ENCODE results near the gene FUCA1.
"Not testable (repeated sequence)": the region's sequence is repeated elsewhere in the genome, so short reads cannot be mapped to it uniquely, and the experiment has no call there.

The FUCA1 gene

DNA sequence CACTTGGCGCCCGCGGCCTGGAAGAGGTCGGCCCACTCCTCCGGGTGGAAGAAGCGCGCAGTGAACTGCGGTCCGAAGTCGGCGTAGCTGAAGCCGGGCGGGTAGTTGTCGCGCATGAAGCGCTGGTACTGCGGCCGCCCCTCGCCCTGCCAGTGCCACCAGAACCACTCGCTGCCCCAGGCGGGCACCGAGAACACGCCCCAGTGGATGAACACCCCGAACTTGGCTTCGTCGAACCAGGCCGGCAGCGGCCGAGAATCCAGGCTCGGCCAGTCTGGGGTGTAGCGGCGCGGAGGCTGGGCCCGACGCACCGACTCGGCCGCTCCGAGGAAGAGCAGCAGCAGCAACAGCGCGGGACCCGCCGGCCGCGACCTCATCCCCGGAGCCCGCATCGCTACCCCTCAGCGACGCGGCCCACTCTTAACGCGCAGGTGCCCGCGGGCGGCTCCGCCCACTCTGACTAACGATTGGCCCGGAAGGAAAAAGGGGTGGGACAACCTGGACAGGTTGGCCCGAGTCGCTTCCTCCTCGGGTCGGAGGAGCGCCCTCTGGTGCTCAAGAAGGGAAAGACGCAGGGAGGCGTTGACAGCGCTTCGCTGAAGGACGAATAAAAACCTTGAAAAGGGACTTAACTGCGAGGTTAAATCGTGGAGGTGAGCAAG, at the start of gene FUCA1:
TSS of gene FUCA1 (minus strand) at position 396 of the 662 bp plus-strand sequence. CDS start at position 392, 4 bp downstream.
- DNase-seq (ENCODE audit: low read depth) = peak; percentile 56

DNA sequence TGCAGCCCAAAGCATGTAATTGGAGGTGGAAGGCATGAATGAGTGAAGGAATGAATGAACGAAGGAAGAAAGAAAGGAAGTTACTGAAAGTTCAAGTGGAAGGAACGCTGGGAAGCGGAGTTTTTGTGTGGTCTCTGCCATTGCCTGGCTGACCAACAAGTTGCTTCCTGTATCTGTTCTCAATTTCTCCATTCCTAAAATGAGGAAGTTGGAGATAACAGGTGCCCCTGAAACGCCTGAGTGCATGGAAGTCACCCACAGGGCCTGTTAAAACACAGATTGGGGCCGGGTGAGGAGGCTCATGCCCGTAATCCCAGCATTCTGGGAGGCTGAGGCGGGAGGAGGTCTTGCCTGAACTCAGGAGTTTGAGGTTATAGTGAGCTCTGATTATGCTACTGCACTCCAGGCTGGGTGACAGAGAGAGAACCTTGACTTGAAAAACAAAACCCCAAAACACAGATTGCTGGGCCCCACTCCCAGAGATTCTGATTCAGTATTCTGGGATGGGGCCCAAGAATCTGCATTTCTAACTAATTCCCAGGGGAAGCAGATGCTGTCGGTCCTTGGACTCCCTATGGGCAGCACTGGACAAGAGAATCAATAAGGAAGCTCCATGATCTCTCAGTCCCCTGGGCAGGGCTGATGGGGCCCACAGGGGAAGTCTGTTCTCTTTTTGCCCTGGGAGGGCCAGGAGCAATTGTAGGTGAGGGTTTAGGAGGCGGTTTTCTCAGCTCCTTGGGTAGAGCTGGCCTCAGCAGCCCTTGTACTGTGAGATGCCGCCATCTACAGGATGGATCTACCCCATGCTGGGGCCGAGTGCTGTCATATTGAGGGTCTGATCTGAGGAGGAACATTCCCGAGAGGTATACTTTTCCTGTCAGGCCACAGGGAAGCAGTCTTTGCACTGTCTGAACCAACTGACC, 48.4 kb upstream of the FUCA1 start:
- DNase-seq (ENCODE audit: low read depth) = no peak

DNA sequence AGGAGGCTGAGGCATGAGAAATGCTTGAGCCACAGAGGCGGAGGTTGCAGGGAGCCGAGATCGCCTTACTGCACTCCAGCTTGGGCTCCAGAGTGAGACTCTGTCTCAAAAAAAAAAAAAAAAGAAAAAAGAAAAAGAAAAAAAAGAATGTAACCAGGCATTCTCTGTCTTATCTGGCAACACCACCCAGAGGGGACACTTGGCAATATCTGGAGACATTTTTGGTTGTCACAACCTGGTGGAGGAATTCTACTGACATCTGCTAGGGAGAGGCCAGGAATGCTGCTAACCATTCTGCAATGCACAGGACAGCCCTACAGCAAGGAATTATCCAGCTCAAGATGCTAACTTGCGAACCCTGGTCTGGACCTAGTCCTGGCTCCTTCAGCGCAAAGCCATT, 47.4 kb upstream of the FUCA1 start:
- DNase-seq (ENCODE audit: low read depth) = no peak

DNA sequence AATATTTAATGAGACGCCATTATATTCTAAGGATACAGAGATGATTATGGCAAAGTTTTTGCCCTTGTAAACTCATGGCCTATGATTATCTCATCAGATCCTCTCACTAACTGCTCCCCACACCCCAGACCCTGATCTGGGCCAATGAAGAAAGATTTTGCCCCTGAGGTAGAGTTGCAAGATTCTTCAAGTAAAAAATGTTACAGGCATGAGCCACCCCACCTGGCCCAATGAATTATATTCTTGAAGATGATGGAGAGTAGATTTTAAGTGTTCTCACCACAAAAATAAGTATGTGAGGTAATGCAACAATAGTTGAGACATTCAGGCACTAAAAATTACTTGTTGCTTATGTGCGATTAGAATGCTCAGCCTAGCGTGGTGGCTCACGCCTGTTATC, 46.8 kb upstream of the FUCA1 start:
- no peak for DNase-seq (ENCODE audit: low read depth)

DNA sequence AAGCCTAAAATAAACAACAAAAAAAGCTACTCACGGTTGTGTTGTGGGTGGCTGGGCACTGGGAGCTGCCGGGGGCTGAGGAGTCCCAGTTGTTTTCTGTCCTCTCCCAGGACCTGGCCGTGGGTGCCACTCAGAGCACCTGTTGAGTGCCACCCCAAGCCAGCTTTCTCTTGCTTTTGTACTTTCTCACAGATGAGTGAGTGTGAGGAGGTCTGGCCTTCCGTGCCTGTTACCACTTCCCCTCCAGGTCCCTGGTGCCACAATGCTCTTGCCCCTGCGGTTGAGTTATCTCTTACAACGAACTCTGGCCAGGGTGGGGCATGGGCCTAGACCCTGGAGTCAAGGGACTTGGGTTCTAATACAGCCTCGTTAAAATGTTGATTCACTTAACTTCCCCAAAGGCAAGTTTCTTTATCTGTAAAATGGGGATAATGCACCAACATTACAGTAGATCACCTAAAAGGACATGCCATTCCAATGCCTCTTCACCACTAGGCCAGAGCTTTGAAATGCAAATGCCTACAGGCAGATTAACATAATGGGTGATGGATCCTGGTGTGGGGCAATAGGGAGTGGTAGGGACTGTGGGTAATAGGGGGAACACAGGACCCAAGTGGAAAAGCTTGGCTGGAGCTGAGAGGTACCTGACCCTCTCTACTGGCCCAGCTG, 45.3 kb upstream of the FUCA1 start, which contains the start of gene CNR2:
TSS of gene CNR2 (minus strand) at position 151 of the 669 bp plus-strand sequence. CDS start 37,745 bp downstream, outside the sequence.
- no peak for DNase-seq (ENCODE audit: low read depth)

- no peak for DNase-seq (ENCODE audit: low read depth)
Observed at GRCh38 chr1:23911921-23912320, 43.8 kb upstream of the FUCA1 start.

GRCh38 chr1:23910553-23911246, 42.6 kb upstream of the FUCA1 start:
- DNase-seq (ENCODE audit: low read depth) = no peak

GRCh38 chr1:23910144-23910543, 42.1 kb upstream of the FUCA1 start:
- no peak for DNase-seq (ENCODE audit: low read depth)

GRCh38 chr1:23909412-23909811, 41.3 kb upstream of the FUCA1 start:
- DNase-seq (ENCODE audit: low read depth) = no peak

DNA sequence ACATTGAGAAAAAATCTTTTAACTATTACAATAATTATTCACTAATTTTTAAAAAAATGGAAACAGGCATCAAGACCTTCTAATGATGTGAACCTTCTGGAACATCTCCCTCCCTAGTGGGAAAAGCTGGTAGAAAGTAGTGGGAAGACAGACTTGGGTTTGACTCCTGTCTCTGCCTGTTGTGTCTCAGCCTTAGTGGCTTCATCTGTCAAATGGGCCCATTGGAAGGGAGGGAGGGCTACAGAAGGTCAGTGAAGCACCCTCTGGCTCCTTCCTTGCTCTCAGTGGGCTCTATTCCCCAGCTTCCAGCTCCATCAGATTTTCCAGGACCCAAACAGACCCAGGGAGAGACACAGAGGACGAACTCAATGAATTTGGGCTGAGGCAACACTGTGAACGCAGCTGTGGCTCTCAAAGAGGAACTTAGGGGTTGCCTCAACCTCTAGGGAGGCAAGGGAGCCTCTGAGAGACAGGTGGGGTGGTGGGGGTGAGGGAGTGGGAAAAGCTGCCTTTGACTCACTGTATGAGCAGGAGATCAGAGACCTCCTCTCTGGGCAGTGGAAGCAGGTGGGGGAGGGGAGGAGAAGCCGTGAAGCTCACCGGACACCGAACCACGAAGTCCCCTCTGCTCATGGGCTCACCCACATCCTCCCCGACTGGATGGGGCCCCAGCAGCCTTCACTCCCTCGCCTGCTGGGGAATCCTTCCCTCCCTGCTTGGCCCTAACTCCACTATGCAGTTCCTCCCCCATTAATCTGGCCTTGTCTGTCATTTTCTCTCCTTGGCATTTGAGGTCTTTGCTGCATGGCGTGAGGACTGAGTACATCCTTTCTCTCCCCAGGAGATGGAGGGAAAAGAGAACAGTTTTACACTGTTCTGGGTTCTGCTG, 40.6 kb upstream of the FUCA1 start:
- DNase-seq (ENCODE audit: low read depth) = no peak

DNA sequence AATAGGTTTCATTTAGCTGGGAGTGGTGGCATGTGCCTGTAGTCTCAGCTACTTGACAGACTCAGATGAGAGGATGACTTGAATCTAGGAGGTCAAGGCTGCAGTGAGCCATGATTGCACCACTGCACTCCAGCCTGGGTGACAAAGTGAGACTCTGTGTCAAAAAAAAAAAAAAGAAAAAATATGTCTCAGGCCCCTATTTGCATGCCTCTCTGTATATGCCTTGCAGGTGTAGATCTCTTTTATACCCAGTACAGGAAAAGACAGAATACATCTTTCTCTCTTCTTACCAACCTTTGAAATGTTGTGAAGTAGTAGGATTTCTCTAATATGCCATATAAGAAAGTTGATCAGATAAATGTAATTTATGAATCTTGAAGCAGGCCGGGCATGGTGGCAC, 38.6 kb upstream of the FUCA1 start:
- no peak for DNase-seq (ENCODE audit: low read depth)

DNA sequence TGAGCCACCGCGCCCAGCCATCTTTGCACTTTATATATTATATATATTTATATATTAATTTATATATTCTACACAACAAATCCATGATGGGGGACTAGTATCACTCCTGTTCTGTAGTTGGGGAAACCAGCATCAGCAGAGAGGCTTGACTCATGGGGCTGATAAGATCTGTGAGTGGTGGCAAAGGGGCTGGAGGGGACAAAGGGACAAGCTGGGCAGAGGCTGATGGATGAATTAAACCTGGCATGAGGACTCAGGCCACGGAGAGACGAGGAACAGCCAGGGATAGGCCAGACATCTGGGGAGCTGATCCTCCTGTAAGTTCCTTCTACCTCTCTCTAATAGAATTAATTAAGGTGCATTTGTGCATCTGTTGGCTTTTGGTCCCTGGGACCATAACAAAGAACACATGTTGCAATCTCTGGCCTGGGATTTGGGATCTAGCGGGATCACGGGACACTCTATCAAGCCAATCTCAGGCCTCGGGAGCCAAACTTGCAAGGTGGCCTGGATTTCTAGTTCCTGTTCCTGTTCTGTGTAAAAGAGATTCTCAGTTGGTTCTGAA, 37.5 kb upstream of the FUCA1 start:
- DNase-seq (ENCODE audit: low read depth) = no peak

DNA sequence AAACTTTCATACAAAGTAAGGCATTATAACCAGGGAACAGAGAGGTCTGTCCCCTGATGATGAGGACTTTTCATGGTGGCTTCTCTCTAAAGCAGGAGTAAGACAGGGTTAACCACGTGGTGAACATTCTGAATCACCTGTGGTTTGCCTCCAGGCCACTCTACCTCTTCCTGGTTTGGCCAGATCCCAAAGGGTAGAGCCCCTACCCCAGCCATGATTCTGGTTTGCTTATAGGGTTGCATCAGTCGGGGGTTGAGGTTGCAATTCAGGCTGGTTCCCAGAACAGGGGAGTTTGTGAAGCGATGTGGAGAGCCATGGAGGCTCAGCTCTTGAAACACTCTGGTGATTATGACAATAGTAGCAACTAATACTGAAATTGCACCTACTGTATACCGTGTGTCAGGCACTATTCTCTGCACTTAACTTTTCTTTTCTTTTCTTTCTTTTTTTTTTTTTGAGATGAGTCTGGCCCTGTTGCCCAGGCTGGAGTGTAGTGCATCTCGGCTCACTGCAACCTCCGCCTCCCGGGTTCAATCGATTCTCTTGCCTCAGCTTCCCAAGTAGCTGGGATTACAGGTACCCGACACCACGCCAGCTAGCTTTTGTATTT, 36.8 kb upstream of the FUCA1 start:
- no peak for DNase-seq (ENCODE audit: low read depth)

DNA sequence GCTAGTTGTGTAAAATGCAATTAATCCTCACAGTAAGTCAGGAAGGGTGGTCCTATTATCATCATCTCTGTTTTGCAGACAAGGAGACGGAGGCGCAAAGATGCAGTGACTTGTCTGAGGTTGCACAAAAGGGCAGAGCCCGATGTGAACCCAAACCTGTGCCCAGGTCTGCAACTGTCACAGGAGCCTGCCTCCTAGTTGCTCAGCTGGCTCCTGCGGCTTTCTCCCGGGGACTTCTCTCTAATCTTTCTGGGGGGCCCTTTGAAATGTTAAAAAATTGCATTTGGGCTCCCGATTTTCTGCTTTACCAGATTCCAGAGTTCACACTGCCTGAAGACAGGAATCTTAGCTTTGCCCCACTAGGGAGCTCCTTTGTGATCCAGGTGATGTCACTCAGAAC, 35.7 kb upstream of the FUCA1 start:
- DNase-seq (ENCODE audit: low read depth) = no peak

GRCh38 chr1:23902321-23903278, 34.5 kb upstream of the FUCA1 start:
- DNase-seq (ENCODE audit: low read depth) = no peak

- not testable (repeated sequence) for DNase-seq (ENCODE audit: low read depth)
Observed at GRCh38 chr1:23900017-23900416, 31.9 kb upstream of the FUCA1 start.

GRCh38 chr1:23899070-23899469, 31.0 kb upstream of the FUCA1 start:
- DNase-seq (ENCODE audit: low read depth) = no peak

DNA sequence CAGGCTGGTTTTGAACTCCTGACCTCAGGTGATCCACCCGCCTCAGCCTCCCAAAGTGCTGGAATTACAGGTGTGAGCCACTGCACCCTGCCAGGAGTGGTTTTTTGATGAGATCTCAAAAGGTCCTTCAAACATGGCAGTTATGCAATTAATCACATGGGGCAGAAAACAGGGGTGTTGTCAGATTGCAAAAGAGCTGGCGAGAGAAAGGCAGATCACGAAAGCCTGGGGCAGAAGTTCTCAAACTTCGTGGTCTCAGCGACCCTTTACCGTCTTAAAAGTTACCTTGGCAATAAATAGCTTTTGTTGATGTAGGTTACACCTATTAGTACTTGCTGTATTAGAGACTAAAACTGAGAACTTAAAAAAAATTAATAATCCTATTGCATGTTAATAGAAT, 29.0 kb upstream of the FUCA1 start:
- no peak for DNase-seq (ENCODE audit: low read depth)

- DNase-seq (ENCODE audit: low read depth) = no peak
Observed at GRCh38 chr1:23896491-23896890, 28.4 kb upstream of the FUCA1 start.

Data from GM04504 (cell line).